ENCODE measurements around the gene MINDY1. TPM values are rescaled to one million over a fixed set of nuclear protein-coding genes. Genes with fewer than 3 reads are reported as not detected.

Gene MINDY1
- total RNA-seq, 1 donor from 2014 or later: 5.5 TPM

DNA sequence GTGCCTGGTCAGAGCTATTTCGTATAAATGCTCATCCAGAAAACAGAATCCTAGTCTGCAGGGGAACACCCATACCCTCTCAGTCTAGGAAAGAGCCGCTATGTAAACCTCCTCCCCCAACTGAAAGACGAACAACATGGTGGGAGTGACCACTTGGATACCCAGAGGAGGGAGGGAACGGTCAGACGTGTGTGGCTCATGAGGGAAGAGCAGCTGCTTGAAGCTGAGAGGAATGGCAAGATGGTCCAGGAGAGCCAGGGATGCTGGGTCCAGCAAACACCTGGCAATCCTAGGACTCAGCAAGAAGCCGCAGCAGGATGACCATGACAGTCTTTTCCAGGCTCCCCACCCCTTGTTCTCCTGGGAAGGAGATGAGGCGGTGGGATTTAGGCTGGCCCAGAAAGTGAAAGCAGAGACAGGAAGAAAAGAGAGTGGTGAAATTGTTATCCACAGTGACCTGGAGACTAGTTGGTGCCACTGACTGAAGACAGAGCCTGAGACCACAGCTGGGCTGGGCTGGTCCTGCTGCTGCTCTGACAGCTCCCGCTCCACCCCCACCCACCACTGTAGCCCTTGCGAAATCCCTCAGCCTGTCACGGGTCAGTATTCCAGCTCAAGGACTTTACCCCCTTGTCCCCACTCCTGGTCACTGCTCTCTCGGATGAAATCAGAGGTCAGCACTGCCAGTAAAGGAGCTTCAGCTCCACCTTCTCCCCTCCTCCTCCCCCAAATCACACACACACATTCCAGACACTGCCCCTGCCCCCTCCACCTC, 35.7 kb downstream of the MINDY1 start:
- no peaks in the 10 kb centered on the region for H3K27me3 ChIP-seq (ENCODE audit: control insufficient read depth, insufficient read depth, low read length)
- DNase-seq (ENCODE audit: low read depth) (peak; percentile 18), FAIRE-seq (no peak)
- H3K4me3 ChIP-seq (ENCODE audit: low read depth, low read length): no peak overlapping the region
- TF ChIP-seq CTCF (IDR thresholded peaks at IDR 0.05; ENCODE audit: insufficient read depth, low read length, severe bottlenecking): no peak
- peaks cover 24% of the 10 kb centered on the region for H3K36me3 ChIP-seq (ENCODE audit: control insufficient read depth, insufficient read depth, low read length)

- H3K4me3 ChIP-seq (ENCODE audit: low read depth, low read length): no peak overlapping the region
- DNase-seq (ENCODE audit: low read depth): no peak
- no peaks in the 10 kb centered on the region for H3K27me3 ChIP-seq (ENCODE audit: control insufficient read depth, insufficient read depth, low read length)
- TF ChIP-seq CTCF (IDR thresholded peaks at IDR 0.05; ENCODE audit: insufficient read depth, low read length, severe bottlenecking): no peak
- H3K36me3 ChIP-seq (ENCODE audit: control insufficient read depth, insufficient read depth, low read length): peaks cover 31% of the 10 kb centered on the region
- FAIRE-seq: no peak
Measured at GRCh38 chr1:150969626-150970025, 37.1 kb downstream of the MINDY1 start.

GRCh38 chr1:150968491-150968890, 38.2 kb downstream of the MINDY1 start:
- no peak for TF ChIP-seq CTCF (IDR thresholded peaks at IDR 0.05; ENCODE audit: insufficient read depth, low read length, severe bottlenecking)
- DNase-seq (ENCODE audit: low read depth): no peak
- no peak for FAIRE-seq
- H3K4me3 ChIP-seq (ENCODE audit: low read depth, low read length): no peak overlapping the region
- peaks cover 34% of the 10 kb centered on the region for H3K36me3 ChIP-seq (ENCODE audit: control insufficient read depth, insufficient read depth, low read length)
- no peaks in the 10 kb centered on the region for H3K27me3 ChIP-seq (ENCODE audit: control insufficient read depth, insufficient read depth, low read length)

DNA sequence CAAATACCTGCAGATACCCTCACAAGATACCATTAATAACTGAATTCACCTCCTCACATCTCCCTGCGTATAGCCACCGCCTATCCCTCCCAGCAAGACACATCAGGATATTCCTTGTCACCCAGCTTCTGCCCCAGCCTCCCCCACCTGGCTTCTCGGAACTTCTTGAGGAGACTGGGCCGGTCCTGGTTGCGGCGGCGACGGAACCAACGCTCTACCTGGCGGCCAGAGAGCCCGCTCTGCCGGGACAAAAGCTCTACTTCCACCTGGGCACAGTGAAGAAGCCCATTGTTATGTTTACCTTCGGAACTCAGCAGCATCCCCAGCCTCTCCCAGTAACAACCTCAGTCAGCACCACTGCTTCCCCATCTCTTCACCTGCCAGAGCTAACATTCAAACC, 38.8 kb downstream of the MINDY1 start:
- H3K4me3 ChIP-seq (ENCODE audit: low read depth, low read length): no peak overlapping the region
- H3K36me3 ChIP-seq (ENCODE audit: control insufficient read depth, insufficient read depth, low read length): peaks cover 34% of the 10 kb centered on the region
- no peaks in the 10 kb centered on the region for H3K27me3 ChIP-seq (ENCODE audit: control insufficient read depth, insufficient read depth, low read length)
- no peak for FAIRE-seq
- no peak for DNase-seq (ENCODE audit: low read depth)
- TF ChIP-seq CTCF (IDR thresholded peaks at IDR 0.05; ENCODE audit: insufficient read depth, low read length, severe bottlenecking): no peak

DNA sequence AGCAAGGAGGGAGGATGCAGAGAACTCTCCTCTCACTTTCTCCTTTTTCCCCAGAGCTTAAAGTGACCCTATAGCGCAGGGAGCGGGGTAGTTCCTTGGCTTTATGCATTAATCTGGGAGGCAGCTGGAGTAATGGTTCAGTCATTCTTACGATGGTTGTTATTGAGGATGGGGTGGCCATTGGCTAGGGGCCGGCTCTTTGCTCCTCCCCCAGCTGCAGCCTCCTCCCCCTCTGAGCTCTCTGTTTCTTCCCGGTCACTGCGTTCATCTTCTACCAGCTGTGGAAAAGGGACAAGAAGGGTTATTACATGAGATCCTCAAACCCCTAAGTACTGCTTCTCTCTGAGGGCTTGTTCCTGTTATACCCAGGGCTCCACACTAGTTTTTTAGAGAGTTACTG, 40.7 kb downstream of the MINDY1 start:
- FAIRE-seq (no peak), DNase-seq (ENCODE audit: low read depth) (no peak)
- no peaks in the 10 kb centered on the region for H3K27me3 ChIP-seq (ENCODE audit: control insufficient read depth, insufficient read depth, low read length)
- peaks cover 36% of the 10 kb centered on the region for H3K36me3 ChIP-seq (ENCODE audit: control insufficient read depth, insufficient read depth, low read length)
- no peak for TF ChIP-seq CTCF (IDR thresholded peaks at IDR 0.05; ENCODE audit: insufficient read depth, low read length, severe bottlenecking)
- H3K4me3 ChIP-seq (ENCODE audit: low read depth, low read length): no peak overlapping the region

DNA sequence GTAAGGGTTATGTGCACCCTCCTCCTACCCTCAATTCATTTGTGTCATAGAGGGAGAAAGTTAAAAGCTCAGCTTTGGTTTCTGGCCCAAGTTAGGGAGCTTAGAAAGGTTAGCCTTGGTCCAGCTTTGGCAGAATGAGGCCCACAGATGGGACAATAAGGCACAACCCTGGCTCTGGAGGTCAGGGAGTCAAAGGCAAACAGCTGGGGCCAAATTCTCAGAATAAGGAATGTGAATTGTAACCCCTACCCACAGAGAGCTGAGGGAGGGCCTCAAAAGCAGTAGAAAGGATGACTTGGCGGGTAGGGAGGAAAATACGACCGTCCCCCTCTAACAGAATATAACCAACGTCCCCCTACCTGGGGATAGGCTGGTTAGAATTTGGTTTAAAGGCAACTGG, 41.1 kb downstream of the MINDY1 start:
- DNase-seq (ENCODE audit: low read depth): no peak
- FAIRE-seq: no peak
- Histone ChIP-seq H3K36me3 (ENCODE audit: control insufficient read depth, insufficient read depth, low read length) (peaks cover 37% of the 10 kb centered on the region), H3K4me3 (ENCODE audit: low read depth, low read length) (no peak overlapping the region), H3K27me3 (ENCODE audit: control insufficient read depth, insufficient read depth, low read length) (no peaks in the 10 kb centered on the region)
- no peak for TF ChIP-seq CTCF (IDR thresholded peaks at IDR 0.05; ENCODE audit: insufficient read depth, low read length, severe bottlenecking)
